HUES64 (cell line): Measurements from ENCODE around the gene RASAL1.

Source experiments
- H3K27ac ChIP-seq: 2 replicates; pipeline ENCODE4 v1.7.0; 2013; ENCODE audit warnings: low read depth, low read length, inconsistent platforms
- H3K27me3 ChIP-seq: 2 replicates; pipeline ENCODE4 v1.6.1; 2013; ENCODE audit warnings: mild to moderate bottlenecking, low read length; ENCODE audit not compliant: insufficient read depth
- H3K36me3 ChIP-seq: 2 replicates; pipeline ENCODE4 v1.6.1; 2013; ENCODE audit warnings: mild to moderate bottlenecking, low read length; ENCODE audit not compliant: insufficient read depth
- H3K4me1 ChIP-seq: 2 replicates; pipeline ENCODE4 v1.6.1; 2013; ENCODE audit warnings: mild to moderate bottlenecking, low read length, moderate library complexity; ENCODE audit not compliant: insufficient read depth
- H3K4me3 ChIP-seq: 2 replicates; pipeline ENCODE4 v1.5.1; 2013; ENCODE audit warnings: mild to moderate bottlenecking, low read length, moderate library complexity
- H3K9ac ChIP-seq: 2 replicates; pipeline ENCODE4 v1.6.1; 2013; ENCODE audit warnings: mild to moderate bottlenecking, low read depth, low read length
- H3K9me3 ChIP-seq: 2 replicates; pipeline ENCODE4 v1.6.1; 2013; ENCODE audit warnings: low read depth, low read length; ENCODE audit not compliant: insufficient read depth
- WGBS: fragments of 150-250, 120-280 bp; methylation state at CpG from one replicate; pipeline ENCODE4 v1.1.7; 2013; ENCODE audit warnings: missing lambda C conversion rate; 5-methylcytosine and 5-hydroxymethylcytosine counted together

The RASAL1 gene

DNA sequence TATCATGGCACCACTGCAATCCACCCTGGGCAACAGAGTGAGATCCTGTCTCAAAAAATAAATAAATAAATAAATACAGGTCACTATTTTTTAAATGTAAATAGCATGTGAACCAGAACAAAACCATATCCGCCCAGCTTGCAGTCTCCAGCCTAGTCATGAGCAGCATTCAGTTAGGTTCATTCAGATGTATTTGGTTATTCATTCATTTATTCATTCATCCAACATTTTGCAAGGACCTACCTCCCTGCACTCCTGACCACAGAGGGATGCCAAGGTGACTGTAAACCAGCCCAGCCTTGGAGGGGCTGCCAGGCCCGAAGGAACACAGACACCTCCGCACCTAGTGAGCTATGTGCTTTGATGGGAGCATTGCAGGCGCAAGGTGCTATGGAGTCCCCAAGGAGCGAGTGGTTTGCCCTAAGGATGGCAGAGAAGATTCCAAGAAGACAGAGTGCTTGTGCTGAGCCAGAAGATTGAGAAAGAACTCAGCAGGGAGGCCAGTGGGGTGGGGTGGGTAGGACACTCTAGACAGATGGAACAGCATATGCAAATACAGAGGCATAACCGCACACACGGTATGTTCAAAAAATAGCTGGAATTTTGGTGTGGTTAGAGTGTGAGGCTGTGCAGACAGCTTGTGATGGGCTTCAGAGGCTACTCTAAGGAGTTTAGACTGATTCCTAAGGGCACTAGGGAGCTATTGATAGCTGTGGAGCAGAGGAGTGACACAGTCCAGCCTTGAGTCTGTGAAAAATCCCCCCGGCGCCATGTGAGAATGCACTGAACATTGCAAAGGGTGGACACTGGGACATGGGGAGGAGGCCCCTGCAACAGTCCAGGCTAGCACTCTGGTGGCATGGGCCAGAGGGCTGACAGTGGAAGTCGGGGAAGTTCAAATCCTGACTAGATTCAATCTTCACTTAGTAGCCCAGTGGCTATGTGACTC, 67.3 kb downstream of the RASAL1 start:
- Histone ChIP-seq H3K9me3 (no peaks in the 10 kb centered on the region), H3K9ac (no peak overlapping the region), H3K27me3 (no peaks in the 10 kb centered on the region; the same call in 1 of the 2 replicates), H3K4me3 (no peak overlapping the region), H3K36me3 (no peaks in the 10 kb centered on the region), H3K4me1 (peaks cover 3% of the 10 kb centered on the region; the same call in 1 of the 2 replicates), H3K27ac (no peak overlapping the region)
- WGBS = 92% methylated on average over 9 of the region's 10 CpGs

DNA sequence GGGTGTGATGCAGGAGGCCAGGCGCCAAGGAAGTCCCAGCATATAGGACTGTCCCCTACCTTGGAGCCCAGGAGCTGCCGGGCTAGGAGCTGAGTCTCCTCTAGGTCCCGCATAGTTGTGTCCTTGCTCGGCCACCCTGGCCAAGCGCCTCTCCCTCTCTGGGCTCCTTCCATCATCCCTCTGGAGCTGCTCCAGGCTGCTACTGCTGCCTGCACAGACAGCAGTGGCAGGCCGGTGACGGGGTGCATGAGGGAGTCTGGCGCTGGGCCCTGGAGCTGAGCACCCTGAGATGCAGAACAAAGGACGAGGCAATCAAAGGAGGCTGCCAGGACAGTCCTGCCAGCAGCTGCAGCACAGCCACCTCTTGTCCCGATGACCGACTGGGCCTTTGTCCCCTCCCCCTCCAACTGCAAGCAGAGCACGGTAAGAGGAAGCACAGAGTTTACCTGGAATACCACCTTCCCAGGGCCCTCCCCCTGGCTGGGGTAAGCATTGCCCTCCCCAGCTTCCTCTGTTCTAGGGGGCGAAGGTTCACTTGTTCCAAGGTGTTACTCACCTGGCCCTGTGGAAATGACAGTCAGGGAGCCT, 68.7 kb downstream of the RASAL1 start:
- no peak overlapping the region for H3K4me3 ChIP-seq
- no peak overlapping the region for H3K9ac ChIP-seq
- 73% methylated on average over 13 of the region's 13 CpGs for WGBS
- no peak overlapping the region for H3K27ac ChIP-seq
- H3K36me3 ChIP-seq = no peaks in the 10 kb centered on the region
- no peaks in the 10 kb centered on the region; the same call in 1 of the 2 replicates for H3K27me3 ChIP-seq
- no peaks in the 10 kb centered on the region for H3K9me3 ChIP-seq
- peaks cover 3% of the 10 kb centered on the region; the same call in 1 of the 2 replicates for H3K4me1 ChIP-seq

DNA sequence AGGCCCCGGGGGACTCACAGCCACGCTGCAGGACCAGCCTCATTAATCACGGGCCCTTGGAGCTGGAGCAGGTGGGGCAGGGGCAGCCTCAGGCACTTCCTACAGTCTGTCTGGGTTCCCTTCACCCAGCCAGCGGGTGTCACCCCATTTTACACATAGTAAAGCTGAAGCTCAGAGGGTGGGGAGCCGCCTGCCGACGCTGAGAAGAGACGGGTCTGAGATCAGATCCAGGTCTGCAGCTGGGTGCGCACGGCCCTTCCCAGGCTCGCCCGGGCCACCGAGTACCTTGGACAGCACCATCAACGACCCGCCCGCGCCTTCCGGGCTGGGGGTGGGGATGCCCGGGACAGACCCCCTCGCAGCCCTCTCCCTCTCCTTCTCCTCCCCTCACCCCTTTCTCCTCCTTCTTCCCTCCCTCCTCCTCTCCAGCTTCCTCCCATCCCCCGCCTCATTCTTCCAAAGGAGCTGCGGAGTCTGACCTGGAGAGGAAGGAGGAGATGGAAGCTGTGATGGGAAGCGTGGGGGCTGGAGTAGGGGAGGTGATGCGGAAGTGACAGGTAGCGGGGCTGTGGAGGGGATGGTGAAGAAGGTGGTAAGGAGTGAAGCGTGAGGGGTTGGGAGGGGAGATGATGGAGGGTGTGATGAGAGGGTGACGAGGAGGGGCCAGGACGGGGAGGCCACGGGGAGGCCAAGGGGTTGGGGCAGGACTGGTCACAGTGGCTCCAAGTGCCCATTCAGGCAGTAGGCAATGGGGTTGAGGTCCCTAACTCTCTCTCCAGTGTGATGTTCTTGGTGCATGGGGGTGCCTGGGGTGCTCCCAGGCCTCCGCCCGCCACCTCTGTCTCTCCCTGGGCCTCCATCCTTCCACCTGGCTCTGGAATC, 70.2 kb downstream of the RASAL1 start:
- peak overlapping the region; percentile 51 for H3K4me3 ChIP-seq
- H3K27ac ChIP-seq = no peak overlapping the region
- no peak overlapping the region for H3K9ac ChIP-seq
- H3K36me3 ChIP-seq = no peaks in the 10 kb centered on the region
- no peaks in the 10 kb centered on the region for H3K9me3 ChIP-seq
- WGBS = 23% methylated on average over 30 of the region's 31 CpGs
- H3K27me3 ChIP-seq = no peaks in the 10 kb centered on the region; the same call in 1 of the 2 replicates
- peaks cover 3% of the 10 kb centered on the region; the same call in 1 of the 2 replicates for H3K4me1 ChIP-seq

GRCh38 chr12:113064395-113065125, 71.0 kb downstream of the RASAL1 start:
- Histone ChIP-seq H3K4me1 (peaks cover 3% of the 10 kb centered on the region; the same call in 1 of the 2 replicates), H3K27me3 (no peaks in the 10 kb centered on the region; the same call in 1 of the 2 replicates), H3K36me3 (no peaks in the 10 kb centered on the region), H3K9me3 (no peaks in the 10 kb centered on the region), H3K9ac (no peak overlapping the region), H3K27ac (no peak overlapping the region), H3K4me3 (no peak overlapping the region)
- 67% methylated on average over 5 of the region's 5 CpGs for WGBS

DNA sequence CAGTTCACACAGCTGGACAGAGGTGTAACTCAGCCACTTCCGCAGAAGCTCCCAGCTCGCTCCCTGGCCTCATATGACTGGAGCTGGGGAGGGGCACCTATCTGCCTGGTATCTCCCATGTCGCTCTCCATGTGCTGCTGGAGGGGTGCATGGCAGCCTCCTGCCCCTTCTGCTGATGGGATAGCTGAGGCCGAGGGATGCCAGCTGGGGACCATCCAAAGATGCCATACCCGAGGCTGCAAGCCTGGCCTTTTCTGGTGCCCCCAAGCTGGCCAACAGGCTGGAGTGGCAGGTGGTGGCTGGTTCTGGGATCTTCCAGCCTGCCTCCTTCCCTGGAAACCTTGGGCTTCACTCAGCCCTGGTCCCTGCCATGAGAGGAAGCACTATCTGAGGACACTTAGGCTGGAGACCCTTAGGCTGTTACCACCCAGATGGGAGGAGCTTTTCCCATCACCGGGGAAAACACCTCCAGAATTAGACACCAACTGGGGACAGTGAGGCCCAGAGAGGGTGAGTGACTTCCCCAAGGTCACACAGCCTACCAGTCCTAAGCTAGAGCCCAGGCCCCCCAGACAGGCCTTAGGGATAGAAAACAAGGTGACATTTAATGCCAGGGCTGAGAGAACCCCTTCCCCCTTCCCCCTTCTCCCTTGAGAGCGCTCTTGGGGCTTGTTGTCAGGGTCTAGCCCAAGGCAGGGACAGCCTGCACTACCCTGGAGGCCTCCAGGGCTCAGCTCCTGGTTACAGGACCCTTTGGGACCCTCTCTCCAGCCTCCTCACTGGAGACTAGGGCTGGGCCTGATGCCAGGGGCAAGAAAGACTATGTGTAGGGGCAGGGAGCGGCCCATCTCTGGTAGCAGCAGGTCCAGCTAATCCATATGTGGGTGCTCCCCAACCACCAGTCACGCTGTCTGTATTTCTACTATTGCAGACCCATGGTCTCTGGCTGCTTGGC, 71.9 kb downstream of the RASAL1 start:
- Histone ChIP-seq H3K36me3 (no peaks in the 10 kb centered on the region), H3K9ac (no peak overlapping the region), H3K27ac (no peak overlapping the region), H3K9me3 (no peaks in the 10 kb centered on the region), H3K27me3 (no peaks in the 10 kb centered on the region; the same call in 1 of the 2 replicates), H3K4me1 (peaks cover 3% of the 10 kb centered on the region; the same call in 1 of the 2 replicates), H3K4me3 (no peak overlapping the region)
- 84% methylated on average over 9 of the region's 9 CpGs for WGBS

- WGBS = 52% methylated on average over 23 of the region's 23 CpGs
- peaks cover 3% of the 10 kb centered on the region; the same call in 1 of the 2 replicates for H3K4me1 ChIP-seq
- H3K27me3 ChIP-seq = peaks cover 4% of the 10 kb centered on the region; the same call in 1 of the 2 replicates
- H3K36me3 ChIP-seq = no peaks in the 10 kb centered on the region
- no peak overlapping the region for H3K4me3 ChIP-seq
- H3K27ac ChIP-seq = no peak overlapping the region
- no peaks in the 10 kb centered on the region for H3K9me3 ChIP-seq
- no peak overlapping the region for H3K9ac ChIP-seq
These were observed 72.8 kb downstream of the RASAL1 start for GRCh38 chr12:113062502-113063395.

GRCh38 chr12:113061061-113061694, 74.4 kb downstream of the RASAL1 start:
- Histone ChIP-seq H3K36me3 (no peaks in the 10 kb centered on the region), H3K27me3 (peaks cover 18% of the 10 kb centered on the region), H3K9me3 (no peaks in the 10 kb centered on the region), H3K4me3 (no peak overlapping the region), H3K9ac (no peak overlapping the region), H3K27ac (no peak overlapping the region), H3K4me1 (no peaks in the 10 kb centered on the region)
- 84% methylated on average over 10 of the region's 10 CpGs for WGBS

- WGBS = 89% methylated on average over 7 of the region's 7 CpGs
- Histone ChIP-seq H3K27me3 (peaks cover 26% of the 10 kb centered on the region), H3K9me3 (no peaks in the 10 kb centered on the region), H3K4me3 (no peak overlapping the region), H3K9ac (no peak overlapping the region), H3K27ac (no peak overlapping the region), H3K36me3 (no peaks in the 10 kb centered on the region), H3K4me1 (no peaks in the 10 kb centered on the region)
These were observed 75.1 kb downstream of the RASAL1 start for GRCh38 chr12:113060336-113060960.
